CD4-positive, alpha-beta T cell treated with Interleukin-17A for 4 hours (primary cell): ENCODE measurements around the gene ASCC2.
A peak's percentile ranks its signal among the peaks of the same experiment; 100 is the strongest.
"Not testable (repeated sequence)": the region's sequence is repeated elsewhere in the genome, so short reads cannot be mapped to it uniquely, and the experiment has no call there.

Experiments used
- DNase-seq: peaks from one replicate; pipeline ENCODE4 v3.0.0-alpha.2; 2020; ENCODE audit warnings: mixed read lengths

ASCC2 gene

GRCh38 chr22:29837741-29838598 lies at the start of gene ASCC2:
TSS of gene ASCC2 (minus strand) at chr22:29838274. CDS start at chr22:29832325, 5,949 bp downstream.
- peak; percentile 100 for DNase-seq

GRCh38 chr22:29887358-29887757 lies 49.3 kb upstream of the ASCC2 start:
- DNase-seq, result no peak

- no peak for DNase-seq
These were observed 48.5 kb upstream of the ASCC2 start for GRCh38 chr22:29886596-29886995.

- DNase-seq, result no peak
These were observed 47.5 kb upstream of the ASCC2 start for GRCh38 chr22:29885610-29886009.

- no peak for DNase-seq
These were observed 45.7 kb upstream of the ASCC2 start for GRCh38 chr22:29883775-29884097.

- peak; percentile 96 for DNase-seq
These were observed 45.1 kb upstream of the ASCC2 start, which contains the start of gene MTMR3 for GRCh38 chr22:29883045-29883774. TSS of gene MTMR3 (plus strand) at chr22:29883174. CDS start at chr22:29971060, 87,886 bp downstream.

- no peak for DNase-seq
These were observed 44.6 kb upstream of the ASCC2 start for GRCh38 chr22:29882716-29883044.

GRCh38 chr22:29879753-29880152 lies 41.7 kb upstream of the ASCC2 start:
- DNase-seq, result no peak

GRCh38 chr22:29877620-29878019 lies 39.5 kb upstream of the ASCC2 start:
- no peak for DNase-seq

GRCh38 chr22:29873943-29874342 lies 35.9 kb upstream of the ASCC2 start:
- no peak for DNase-seq

- no peak for DNase-seq
These were observed 34.9 kb upstream of the ASCC2 start for GRCh38 chr22:29872989-29873388.

GRCh38 chr22:29872144-29872893 lies 34.2 kb upstream of the ASCC2 start:
- no peak for DNase-seq

- no peak for DNase-seq
These were observed 33.6 kb upstream of the ASCC2 start for GRCh38 chr22:29871684-29872083.

- DNase-seq, result peak; percentile 38
These were observed 32.5 kb upstream of the ASCC2 start for GRCh38 chr22:29870574-29870973.

GRCh38 chr22:29867851-29868250 lies 29.8 kb upstream of the ASCC2 start:
- DNase-seq, result no peak

GRCh38 chr22:29867260-29867659 lies 29.2 kb upstream of the ASCC2 start:
- DNase-seq, result no peak

- DNase-seq, result not testable (repeated sequence)
These were observed 27.5 kb upstream of the ASCC2 start for GRCh38 chr22:29865572-29865971.

GRCh38 chr22:29861672-29862297 lies 23.7 kb upstream of the ASCC2 start:
- DNase-seq, result no peak

GRCh38 chr22:29860006-29860766 lies 22.1 kb upstream of the ASCC2 start:
- DNase-seq, result no peak

GRCh38 chr22:29859030-29859429 lies 21.0 kb upstream of the ASCC2 start:
- DNase-seq, result not testable (repeated sequence)

GRCh38 chr22:29856496-29856895 lies 18.4 kb upstream of the ASCC2 start:
- DNase-seq, result no peak

GRCh38 chr22:29855611-29856181 lies 17.6 kb upstream of the ASCC2 start:
- DNase-seq, result no peak
